Measurements from ENCODE around the gene BDKRB1.

The BDKRB1 gene

GRCh38 chr14:96255501-96256366 lies at the start of gene BDKRB1:
Gene BDKRB1 (plus strand): TSS chr14:96256210. CDS start chr14:96263683, 7,473 bp downstream.
- DNase-seq, result no peak

GRCh38 chr14:96206461-96206860 lies 49.5 kb upstream of the BDKRB1 start:
- DNase-seq, result no peak

- no peak for DNase-seq
Measured at GRCh38 chr14:96207686-96208085, 48.3 kb upstream of the BDKRB1 start.

GRCh38 chr14:96208739-96209138 lies 47.3 kb upstream of the BDKRB1 start:
- no peak for DNase-seq

- no peak for DNase-seq
Measured at GRCh38 chr14:96212140-96212539, 43.9 kb upstream of the BDKRB1 start.

GRCh38 chr14:96212896-96213295 lies 43.1 kb upstream of the BDKRB1 start:
- no peak for DNase-seq

- DNase-seq, result no peak
Measured at GRCh38 chr14:96213871-96214465, 42.0 kb upstream of the BDKRB1 start.

GRCh38 chr14:96214793-96215192 lies 41.2 kb upstream of the BDKRB1 start:
- no peak for DNase-seq

- DNase-seq, result no peak
Measured at GRCh38 chr14:96215452-96216244, 40.4 kb upstream of the BDKRB1 start.

GRCh38 chr14:96216627-96217026 lies 39.4 kb upstream of the BDKRB1 start:
- DNase-seq, result no peak

GRCh38 chr14:96217376-96217913 lies 38.6 kb upstream of the BDKRB1 start:
- DNase-seq, result no peak

- DNase-seq, result no peak
Measured at GRCh38 chr14:96221109-96221650, 34.8 kb upstream of the BDKRB1 start.

GRCh38 chr14:96221841-96222240 lies 34.2 kb upstream of the BDKRB1 start:
- no peak for DNase-seq

- DNase-seq, result no peak
Measured at GRCh38 chr14:96224480-96225096, 31.4 kb upstream of the BDKRB1 start.

GRCh38 chr14:96225213-96225612 lies 30.8 kb upstream of the BDKRB1 start:
- no peak for DNase-seq

GRCh38 chr14:96225745-96226151 lies 30.3 kb upstream of the BDKRB1 start:
- no peak for DNase-seq

- DNase-seq, result no peak
Measured at GRCh38 chr14:96227428-96227827, 28.6 kb upstream of the BDKRB1 start.

GRCh38 chr14:96229315-96229714 lies 26.7 kb upstream of the BDKRB1 start:
- no peak for DNase-seq

- no peak for DNase-seq
Measured at GRCh38 chr14:96231056-96231455, 25.0 kb upstream of the BDKRB1 start.

GRCh38 chr14:96231526-96232130 lies 24.4 kb upstream of the BDKRB1 start:
- DNase-seq, result no peak

- DNase-seq, result no peak
Measured at GRCh38 chr14:96232506-96232905, 23.5 kb upstream of the BDKRB1 start.

- DNase-seq, result no peak
Measured at GRCh38 chr14:96233661-96234060, 22.3 kb upstream of the BDKRB1 start.

All from stimulated activated CD4-positive, alpha-beta T cell treated with anti-CD3 and anti-CD28 coated beads, Interleukin-2, amount 100 ng/mL, for 24 hours (primary cell).